HL-60/S4 treated with phorbol 12-myristate 13-acetate at 8.2 ng/mL for 4 days and 3 days (cell line): ENCODE data around the gene PCDHGB5.
"Not testable (repeated sequence)": the region's sequence is repeated elsewhere in the genome, so short reads cannot be mapped to it uniquely, and the experiment has no call there.

Source experiments
- in situ Hi-C: fragments of 300-500 bp; cut with MboI; formaldehyde crosslinking; loops from 2 replicates; pipeline ENCODE4 v1.15.0; 2022; ENCODE audit warnings: low sequenced_read_pairs

The PCDHGB5 gene

DNA sequence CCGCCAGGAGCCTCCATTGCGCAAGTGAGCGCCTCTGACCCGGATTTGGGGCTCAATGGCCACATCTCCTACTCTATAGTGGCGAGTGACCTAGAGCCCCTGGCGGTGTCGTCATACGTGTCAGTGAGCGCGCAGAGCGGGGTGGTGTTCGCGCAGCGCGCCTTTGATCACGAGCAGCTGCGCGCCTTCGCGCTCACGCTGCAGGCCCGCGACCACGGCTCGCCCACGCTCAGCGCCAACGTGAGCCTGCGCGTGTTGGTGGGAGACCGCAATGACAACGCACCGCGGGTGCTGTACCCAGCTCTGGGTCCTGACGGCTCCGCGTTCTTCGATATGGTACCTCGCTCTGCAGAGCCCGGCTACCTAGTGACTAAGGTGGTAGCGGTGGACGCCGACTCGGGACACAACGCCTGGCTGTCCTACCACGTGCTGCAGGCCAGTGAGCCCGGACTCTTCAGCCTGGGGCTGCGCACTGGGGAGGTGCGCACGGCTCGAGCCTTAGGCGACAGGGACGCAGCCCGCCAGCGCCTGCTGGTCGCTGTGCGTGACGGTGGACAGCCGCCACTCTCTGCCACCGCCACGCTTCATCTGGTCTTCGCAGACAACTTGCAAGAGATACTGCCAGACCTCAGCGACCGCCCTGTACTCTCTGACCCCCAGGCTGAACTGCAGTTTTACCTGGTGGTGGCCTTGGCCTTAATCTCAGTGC, 12.0 kb downstream of the PCDHGB5 start:
- in situ Hi-C loops = loop anchor here (10.0 kb wide), 2 partner anchors 115 to 145 kb away; no protein-coding TSS in a partner anchor

DNA sequence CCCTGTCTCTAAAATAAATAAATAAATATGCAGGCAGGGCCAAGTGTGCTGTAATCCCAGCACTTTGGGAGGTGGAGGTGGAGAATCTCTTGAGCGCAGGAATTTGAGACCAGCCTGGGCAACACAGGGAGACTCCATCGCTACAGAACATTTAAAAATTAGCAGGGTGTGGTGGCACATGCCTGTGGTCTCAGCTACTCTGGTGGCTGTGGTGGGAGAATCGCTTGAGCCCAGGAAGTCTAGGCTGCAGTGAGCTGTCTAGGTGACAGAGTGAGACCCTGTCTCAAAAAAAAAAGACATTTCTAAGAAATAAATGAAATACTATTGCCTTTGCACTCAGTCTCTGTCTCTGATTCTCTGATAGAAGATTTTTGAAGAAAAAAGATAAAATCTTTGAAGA, 13.8 kb downstream of the PCDHGB5 start:
- in situ Hi-C loops = loop anchor here (10.0 kb wide), 2 partner anchors 113 to 143 kb away; no protein-coding TSS in a partner anchor

DNA sequence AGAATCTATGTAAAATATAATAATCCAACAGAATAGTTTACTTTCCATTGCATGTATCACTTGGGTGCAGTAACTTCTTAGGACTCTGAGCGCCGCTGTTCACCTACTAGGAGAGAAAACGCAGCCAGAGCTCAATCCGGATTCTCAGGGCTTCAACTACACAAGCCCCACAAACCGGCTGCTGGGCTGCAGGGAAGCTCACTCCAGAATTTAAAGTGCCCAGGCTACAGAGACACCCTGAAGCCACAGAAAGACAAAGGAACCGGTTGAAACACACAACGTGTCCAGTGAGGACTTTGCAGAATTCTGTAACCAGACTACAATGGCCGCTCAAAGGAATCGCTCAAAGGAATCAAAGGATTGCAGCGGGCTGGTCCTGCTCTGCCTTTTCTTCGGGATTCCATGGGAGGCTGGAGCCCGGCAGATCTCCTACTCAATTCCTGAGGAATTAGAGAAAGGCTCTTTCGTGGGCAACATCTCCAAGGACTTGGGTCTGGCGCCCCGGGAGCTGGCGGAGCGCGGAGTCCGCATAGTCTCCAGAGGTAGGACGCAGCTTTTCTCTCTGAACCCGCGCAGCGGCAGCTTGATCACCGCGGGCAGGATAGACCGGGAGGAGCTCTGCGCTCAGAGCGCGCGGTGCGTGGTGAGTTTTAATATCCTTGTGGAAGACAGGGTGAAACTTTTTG, 15.2 kb downstream of the PCDHGB5 start, which contains the start of gene PCDHGA10:
TSS of gene PCDHGA10 (plus strand) at position 134 of the 686 bp plus-strand sequence. CDS start at position 323, 189 bp downstream.
- in situ Hi-C loops = loop anchor here (10.0 kb wide), 2 partner anchors 112 to 142 kb away; no protein-coding TSS in a partner anchor

DNA sequence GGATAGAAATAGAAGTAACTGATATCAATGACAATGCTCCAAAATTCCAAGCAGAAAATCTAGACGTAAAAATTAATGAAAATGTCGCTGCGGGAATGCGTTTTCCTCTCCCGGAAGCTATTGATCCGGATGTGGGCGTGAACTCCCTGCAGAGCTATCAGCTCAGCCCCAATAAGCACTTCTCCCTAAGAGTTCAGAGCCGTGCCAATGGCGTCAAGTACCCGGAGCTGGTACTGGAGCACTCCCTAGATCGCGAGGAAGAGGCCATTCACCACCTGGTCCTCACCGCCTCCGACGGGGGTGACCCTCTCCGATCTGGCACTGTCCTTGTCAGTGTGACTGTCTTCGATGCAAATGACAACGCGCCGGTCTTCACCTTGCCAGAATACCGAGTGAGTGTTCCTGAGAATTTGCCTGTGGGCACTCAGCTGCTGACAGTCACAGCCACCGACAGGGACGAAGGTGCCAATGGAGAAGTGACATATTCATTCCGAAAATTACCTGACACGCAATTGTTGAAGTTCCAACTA, 15.9 kb downstream of the PCDHGB5 start:
- in situ Hi-C loops = loop anchor here (10.0 kb wide), 2 partner anchors 111 to 141 kb away; no protein-coding TSS in a partner anchor

DNA sequence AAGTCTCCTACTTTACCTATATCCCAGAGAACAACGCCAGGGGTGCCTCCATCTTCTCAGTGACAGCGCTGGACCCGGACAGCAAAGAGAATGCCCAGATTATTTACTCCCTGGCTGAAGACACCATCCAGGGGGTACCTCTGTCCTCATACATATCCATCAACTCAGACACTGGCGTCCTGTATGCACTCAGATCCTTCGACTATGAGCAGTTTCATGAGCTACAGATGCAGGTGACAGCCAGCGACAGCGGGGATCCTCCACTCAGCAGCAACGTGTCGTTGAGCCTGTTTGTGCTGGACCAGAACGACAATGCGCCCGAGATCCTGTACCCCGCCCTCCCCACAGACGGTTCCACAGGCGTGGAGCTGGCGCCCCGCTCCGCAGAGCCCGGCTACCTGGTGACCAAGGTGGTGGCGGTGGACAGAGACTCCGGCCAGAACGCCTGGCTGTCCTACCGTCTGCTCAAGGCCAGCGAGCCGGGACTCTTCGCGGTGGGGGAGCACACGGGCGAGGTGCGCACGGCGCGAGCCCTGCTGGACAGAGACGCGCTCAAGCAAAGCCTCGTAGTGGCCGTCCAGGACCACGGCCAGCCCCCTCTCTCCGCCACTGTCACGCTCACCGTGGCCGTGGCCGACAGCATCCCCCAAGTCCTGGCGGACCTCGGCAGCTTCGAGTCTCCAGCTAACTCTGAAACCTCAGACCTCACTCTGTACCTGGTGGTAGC, 17.0 kb downstream of the PCDHGB5 start:
- in situ Hi-C loops = loop anchor here (10.0 kb wide), 2 partner anchors 110 to 140 kb away; no protein-coding TSS in a partner anchor

DNA sequence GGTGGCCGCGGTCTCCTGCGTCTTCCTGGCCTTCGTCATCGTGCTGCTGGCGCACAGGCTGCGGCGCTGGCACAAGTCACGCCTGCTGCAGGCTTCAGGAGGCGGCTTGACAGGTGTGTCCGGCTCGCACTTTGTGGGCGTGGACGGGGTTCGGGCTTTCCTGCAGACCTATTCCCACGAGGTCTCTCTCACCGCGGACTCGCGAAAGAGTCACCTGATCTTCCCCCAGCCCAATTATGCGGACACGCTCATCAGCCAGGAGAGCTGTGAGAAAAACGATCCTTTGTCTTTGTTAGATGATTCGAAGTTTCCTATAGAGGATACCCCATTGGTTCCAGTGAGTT, 17.5 kb downstream of the PCDHGB5 start:
- in situ Hi-C loops = loop anchor here (10.0 kb wide), 2 partner anchors 110 to 140 kb away; no protein-coding TSS in a partner anchor

DNA sequence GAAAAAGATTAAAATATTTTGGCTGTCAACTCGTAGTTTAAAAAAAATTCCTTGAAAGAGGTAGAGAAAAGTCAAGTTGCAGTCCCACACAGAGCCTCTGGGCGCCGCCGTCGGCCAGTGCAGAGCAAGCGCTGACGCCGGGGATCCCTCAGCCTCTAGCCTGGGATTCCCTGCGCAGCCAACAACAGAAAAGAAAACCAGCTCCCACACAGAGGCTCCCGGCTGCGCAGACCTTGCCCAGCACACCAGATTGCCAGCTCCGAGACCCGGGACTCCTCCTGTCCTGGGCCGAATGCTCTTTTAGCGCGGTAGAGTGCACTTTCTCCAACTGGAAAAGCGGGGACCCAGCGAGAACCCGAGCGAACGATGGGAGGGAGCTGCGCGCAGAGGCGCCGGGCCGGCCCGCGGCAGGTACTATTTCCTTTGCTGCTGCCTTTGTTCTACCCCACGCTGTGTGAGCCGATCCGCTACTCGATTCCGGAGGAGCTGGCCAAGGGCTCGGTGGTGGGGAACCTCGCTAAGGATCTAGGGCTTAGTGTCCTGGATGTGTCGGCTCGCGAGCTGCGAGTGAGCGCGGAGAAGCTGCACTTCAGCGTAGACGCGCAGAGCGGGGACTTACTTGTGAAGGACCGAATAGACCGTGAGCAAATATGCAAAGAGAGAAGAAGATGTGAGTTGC, 19.9 kb downstream of the PCDHGB5 start, which contains the start of gene PCDHGB7:
TSS of gene PCDHGB7 (plus strand) at position 184 of the 679 bp plus-strand sequence. CDS start at position 367, 183 bp downstream.
- in situ Hi-C loops = loop anchor here (10.0 kb wide), 2 partner anchors 107 to 137 kb away; no protein-coding TSS in a partner anchor

DNA sequence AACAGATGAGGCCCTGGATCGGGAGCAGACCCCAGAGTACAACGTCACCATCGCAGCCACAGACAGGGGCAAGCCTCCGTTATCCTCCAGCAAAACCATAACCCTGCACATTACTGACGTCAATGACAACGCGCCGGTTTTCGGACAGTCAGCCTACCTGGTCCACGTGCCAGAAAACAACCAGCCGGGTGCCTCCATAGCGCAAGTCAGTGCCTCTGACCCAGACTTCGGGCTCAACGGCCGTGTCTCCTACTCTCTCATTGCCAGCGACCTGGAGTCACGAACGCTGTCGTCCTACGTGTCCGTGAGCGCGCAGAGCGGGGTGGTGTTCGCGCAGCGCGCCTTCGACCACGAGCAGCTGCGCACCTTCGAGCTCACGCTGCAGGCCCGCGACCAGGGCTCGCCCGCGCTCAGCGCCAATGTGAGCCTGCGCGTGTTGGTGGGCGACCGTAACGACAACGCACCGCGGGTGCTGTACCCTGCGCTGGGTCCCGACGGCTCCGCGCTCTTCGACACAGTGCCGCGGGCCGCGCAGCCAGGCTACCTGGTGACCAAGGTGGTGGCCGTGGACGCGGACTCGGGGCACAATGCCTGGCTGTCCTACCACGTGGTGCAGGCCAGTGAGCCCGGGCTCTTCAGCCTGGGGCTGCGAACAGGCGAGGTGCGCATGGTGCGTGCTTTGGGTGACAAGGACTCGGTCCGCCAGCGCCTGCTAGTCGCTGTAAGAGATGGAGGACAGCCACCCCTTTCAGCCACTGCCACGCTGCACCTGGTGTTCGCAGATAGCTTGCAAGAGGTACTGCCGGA, 21.5 kb downstream of the PCDHGB5 start:
- in situ Hi-C loops = loop anchor here (10.0 kb wide), 2 partner anchors 106 to 136 kb away; no protein-coding TSS in a partner anchor

DNA sequence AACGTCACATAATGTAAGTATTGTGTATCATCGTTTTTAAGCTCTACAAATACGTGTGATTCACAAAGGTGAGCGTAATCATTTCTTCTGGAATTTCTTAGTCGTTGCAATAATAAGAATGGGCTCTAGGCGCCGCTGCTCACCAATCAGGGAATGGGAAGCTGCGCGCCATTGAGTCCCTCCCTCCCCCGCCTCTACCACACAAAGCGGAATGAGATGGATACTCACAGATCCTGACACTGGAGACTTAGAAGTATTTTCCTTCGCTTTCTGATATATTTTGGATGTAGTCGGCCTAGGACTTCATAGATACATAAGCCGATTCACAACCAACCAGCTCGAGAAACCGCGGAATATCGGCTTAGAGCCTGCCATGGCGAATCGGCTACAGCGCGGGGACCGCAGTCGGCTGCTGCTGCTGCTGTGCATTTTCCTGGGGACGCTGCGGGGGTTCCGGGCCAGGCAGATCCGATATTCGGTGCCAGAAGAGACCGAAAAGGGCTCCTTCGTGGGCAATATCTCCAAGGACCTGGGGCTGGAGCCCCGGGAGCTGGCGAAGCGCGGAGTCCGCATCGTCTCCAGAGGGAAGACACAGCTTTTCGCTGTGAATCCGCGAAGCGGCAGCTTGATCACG, 23.2 kb downstream of the PCDHGB5 start, which contains the start of gene PCDHGA11:
TSS of gene PCDHGA11 (plus strand) at position 197 of the 634 bp plus-strand sequence. CDS start at position 374, 177 bp downstream.
- in situ Hi-C loops = no loop called here

DNA sequence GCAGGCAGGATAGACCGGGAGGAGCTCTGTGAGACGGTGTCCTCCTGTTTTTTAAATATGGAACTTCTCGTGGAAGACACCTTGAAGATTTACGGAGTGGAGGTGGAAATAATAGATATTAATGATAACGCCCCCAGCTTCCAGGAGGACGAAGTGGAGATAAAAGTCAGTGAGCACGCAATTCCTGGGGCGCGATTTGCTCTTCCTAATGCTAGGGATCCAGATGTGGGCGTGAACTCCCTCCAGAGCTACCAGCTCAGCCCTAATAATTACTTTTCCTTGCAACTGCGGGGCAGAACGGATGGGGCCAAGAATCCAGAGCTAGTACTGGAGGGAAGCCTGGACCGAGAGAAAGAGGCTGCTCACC, 23.7 kb downstream of the PCDHGB5 start:
- in situ Hi-C loops = no loop called here

DNA sequence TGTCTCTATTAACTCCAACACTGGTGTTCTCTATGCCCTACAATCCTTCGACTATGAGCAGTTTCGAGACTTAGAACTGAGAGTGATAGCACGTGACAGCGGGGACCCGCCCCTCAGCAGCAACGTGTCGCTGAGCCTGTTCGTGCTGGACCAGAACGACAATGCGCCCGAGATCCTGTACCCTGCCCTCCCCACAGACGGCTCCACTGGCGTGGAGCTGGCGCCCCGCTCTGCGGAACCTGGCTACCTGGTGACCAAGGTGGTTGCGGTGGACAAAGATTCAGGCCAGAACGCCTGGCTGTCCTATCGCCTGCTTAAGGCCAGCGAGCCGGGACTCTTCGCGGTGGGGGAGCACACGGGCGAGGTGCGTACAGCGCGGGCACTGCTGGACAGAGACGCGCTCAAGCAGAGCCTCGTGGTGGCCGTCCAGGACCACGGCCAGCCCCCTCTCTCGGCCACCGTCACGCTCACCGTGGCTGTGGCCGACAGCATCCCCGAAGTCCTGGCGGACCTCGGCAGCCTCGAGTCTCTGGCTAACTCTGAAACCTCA, 25.1 kb downstream of the PCDHGB5 start:
- in situ Hi-C loops = no loop called here

DNA sequence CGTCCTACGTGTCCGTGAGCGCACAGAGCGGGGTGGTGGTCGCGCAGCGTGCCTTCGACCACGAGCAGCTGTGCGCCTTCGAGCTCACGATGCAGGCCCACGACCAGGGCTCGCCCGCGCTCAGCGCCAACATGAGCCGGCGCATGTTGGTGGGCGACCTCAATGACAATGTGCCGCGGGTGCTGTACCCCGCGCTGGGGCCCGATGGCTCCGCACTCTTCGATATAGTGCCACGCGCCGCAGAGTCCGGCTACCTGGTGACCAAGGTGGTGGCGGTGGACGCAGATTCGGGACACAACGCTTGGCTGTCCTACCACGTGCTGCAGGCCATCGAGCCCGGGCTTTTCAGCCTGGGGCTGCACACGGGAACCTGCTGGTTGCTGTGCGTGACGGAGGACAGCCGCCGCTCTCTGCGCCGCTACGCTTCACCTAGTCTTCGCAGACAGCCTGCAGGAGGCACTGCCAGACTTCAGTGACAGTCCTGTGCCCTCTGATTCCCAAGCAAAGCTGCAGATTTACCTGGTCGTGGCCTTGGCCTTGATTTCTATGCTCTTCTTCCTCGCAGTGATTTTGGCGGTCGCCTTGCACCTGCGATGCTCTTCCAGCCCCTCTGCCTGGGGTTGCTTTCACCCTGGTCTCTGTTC, 30.2 kb downstream of the PCDHGB5 start:
- in situ Hi-C loops = no loop called here

DNA sequence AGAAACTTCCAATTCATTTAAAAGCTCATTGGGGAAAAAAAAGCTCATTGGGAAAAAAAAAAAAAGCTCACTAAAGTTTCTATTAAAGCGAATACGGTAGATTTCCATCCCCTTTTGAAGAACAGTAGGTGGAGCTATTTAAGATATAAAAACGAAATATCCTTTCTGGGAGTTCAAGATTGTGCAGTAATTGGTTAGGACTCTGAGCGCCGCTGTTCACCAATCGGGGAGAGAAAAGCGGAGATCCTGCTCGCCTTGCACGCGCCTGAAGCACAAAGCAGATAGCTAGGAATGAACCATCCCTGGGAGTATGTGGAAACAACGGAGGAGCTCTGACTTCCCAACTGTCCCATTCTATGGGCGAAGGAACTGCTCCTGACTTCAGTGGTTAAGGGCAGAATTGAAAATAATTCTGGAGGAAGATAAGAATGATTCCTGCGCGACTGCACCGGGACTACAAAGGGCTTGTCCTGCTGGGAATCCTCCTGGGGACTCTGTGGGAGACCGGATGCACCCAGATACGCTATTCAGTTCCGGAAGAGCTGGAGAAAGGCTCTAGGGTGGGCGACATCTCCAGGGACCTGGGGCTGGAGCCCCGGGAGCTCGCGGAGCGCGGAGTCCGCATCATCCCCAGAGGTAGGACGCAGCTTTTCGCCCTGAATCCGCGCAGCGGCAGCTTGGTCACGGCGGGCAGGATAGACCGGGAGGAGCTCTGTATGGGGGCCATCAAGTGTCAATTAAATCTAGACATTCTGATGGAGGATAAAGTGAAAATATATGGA, 32.8 kb downstream of the PCDHGB5 start, which contains the start of gene PCDHGA12:
TSS of gene PCDHGA12 (plus strand) at position 176 of the 782 bp plus-strand sequence. CDS start at position 429, 253 bp downstream.
- in situ Hi-C loops = no loop called here

DNA sequence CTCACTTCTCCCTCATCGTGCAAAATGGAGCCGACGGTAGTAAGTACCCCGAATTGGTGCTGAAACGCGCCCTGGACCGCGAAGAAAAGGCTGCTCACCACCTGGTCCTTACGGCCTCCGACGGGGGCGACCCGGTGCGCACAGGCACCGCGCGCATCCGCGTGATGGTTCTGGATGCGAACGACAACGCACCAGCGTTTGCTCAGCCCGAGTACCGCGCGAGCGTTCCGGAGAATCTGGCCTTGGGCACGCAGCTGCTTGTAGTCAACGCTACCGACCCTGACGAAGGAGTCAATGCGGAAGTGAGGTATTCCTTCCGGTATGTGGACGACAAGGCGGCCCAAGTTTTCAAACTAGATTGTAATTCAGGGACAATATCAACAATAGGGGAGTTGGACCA, 33.5 kb downstream of the PCDHGB5 start:
- in situ Hi-C loops = no loop called here

DNA sequence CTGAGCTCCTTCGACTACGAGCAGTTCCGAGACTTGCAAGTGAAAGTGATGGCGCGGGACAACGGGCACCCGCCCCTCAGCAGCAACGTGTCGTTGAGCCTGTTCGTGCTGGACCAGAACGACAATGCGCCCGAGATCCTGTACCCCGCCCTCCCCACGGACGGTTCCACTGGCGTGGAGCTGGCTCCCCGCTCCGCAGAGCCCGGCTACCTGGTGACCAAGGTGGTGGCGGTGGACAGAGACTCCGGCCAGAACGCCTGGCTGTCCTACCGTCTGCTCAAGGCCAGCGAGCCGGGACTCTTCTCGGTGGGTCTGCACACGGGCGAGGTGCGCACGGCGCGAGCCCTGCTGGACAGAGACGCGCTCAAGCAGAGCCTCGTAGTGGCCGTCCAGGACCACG, 34.6 kb downstream of the PCDHGB5 start:
- in situ Hi-C loops = not testable (repeated sequence)

DNA sequence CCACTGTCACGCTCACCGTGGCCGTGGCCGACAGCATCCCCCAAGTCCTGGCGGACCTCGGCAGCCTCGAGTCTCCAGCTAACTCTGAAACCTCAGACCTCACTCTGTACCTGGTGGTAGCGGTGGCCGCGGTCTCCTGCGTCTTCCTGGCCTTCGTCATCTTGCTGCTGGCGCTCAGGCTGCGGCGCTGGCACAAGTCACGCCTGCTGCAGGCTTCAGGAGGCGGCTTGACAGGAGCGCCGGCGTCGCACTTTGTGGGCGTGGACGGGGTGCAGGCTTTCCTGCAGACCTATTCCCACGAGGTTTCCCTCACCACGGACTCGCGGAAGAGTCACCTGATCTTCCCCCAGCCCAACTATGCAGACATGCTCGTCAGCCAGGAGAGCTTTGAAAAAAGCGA, 35.0 kb downstream of the PCDHGB5 start:
- in situ Hi-C loops = not testable (repeated sequence)

DNA sequence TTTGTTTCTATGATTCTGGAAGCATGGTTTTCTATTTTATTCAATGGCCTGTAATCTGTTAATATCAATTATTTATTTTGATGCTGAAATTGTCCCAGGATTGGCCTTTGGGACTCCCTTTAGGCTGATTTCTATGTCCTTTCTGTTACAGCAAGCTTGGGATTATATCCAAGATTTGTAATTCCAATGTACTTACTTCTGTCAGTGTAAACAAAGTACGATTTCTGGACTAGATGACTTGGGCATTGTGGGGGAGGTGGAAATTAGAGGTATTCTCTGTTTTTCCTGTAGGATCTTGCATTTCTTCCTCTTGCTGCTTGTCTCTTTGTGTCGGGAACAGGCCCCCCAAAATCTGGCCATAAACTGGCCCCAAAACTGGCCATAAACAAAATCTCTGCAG, 36.3 kb downstream of the PCDHGB5 start:
- in situ Hi-C loops = no loop called here
